ENCODE results near the gene KCNAB3.

KCNAB3 gene

DNA sequence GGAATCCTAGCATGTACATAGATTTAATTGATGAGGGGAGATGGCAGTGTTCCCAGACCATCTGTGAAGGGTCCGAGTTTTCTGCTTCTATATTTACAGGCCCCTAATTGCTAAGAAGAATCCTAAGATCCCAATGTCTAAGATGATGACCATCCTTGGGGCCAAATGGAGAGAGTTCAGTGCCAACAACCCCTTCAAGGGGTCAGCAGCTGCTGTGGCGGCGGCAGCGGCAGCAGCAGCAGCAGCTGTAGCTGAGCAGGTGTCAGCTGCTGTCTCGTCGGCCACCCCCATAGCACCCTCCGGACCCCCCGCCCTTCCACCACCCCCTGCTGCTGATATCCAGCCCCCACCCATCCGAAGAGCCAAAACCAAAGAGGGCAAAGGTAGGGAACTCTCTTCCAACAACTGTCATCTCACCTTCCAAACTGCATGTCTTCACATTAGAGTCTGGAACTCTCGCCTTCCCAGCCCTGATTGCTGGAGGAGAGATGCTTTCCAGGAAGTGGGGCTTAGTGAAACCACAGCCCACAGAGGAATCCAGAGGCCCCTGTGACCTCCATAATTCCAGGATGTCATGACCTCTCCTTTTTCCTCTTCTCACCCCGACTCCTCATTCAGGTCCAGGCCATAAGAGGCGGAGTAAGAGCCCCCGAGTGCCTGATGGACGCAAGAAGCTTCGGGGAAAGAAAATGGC, 36.3 kb downstream of the KCNAB3 start:
- no peak for DNase-seq
- Histone ChIP-seq H3K9me3 (no peaks in the 10 kb centered on the region), H3K4me3 (ENCODE audit: low read depth, low read length) (no peak overlapping the region), H3K4me1 (no peaks in the 10 kb centered on the region; the same call in 1 of the 2 replicates), H3K27me3 (no peaks in the 10 kb centered on the region), H3K36me3 (peaks cover 41% of the 10 kb centered on the region)
- TF ChIP-seq, protein P1, sequence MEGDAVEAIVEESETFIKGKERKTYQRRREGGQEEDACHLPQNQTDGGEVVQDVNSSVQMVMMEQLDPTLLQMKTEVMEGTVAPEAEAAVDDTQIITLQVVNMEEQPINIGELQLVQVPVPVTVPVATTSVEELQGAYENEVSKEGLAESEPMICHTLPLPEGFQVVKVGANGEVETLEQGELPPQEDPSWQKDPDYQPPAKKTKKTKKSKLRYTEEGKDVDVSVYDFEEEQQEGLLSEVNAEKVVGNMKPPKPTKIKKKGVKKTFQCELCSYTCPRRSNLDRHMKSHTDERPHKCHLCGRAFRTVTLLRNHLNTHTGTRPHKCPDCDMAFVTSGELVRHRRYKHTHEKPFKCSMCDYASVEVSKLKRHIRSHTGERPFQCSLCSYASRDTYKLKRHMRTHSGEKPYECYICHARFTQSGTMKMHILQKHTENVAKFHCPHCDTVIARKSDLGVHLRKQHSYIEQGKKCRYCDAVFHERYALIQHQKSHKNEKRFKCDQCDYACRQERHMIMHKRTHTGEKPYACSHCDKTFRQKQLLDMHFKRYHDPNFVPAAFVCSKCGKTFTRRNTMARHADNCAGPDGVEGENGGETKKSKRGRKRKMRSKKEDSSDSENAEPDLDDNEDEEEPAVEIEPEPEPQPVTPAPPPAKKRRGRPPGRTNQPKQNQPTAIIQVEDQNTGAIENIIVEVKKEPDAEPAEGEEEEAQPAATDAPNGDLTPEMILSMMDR (IDR thresholded peaks at IDR 0.05; ENCODE audit: low read depth, low read length): no peak

DNA sequence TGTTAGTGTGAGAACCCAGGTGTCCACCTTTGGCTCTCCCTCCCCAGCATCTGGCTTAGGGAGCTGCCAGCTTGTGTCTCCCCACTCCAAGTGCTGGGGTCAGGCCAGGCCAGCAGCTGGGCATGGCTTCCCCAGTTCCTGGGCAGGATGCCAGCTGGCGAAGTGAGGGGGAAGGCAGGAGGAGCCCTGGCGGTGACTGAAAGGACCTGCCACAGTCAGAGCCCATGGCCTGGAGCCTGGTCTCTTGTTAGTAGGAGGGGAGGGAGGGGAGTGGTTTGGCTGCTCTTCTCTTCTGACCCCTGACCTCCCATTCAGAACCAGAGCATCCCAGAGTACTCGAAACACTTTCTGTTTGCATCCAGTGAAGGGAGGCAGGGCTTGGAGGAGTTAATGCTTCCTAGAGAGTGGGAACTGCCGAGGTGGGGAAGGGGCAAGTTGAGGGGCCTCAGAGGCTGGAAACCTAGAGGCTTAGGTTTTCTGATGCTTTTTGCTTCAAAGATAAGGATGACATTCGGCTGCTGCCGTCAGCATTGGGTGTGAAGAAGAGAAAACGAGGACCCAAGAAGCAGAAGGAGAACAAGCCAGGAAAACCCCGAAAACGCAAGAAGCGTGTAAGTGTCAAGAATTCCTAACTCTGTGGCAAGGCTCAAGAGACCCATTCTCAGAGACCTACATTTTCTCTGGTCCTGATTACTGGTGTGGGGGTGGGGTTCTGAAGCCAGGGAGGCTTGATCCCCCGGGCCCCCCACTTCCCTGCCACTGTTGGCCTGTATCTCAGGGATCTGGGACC, 40.3 kb downstream of the KCNAB3 start:
- DNase-seq: peak; percentile 95
- peaks cover 16% of the 10 kb centered on the region for H3K36me3 ChIP-seq
- TF ChIP-seq, protein P1 (IDR thresholded peaks at IDR 0.05; ENCODE audit: low read depth, low read length): peak; percentile 42
- H3K9me3 ChIP-seq: no peaks in the 10 kb centered on the region
- no peaks in the 10 kb centered on the region; the same call in 1 of the 2 replicates for H3K4me1 ChIP-seq
- peak overlapping the region; percentile 55 for H3K4me3 ChIP-seq (ENCODE audit: low read depth, low read length)
- H3K27me3 ChIP-seq: no peaks in the 10 kb centered on the region

GRCh38 chr17:7888184-7888920, 41.3 kb downstream of the KCNAB3 start, which contains the start of gene CHD3:
Gene CHD3 (plus strand): TSS chr17:7888789. CDS start chr17:7889001, 212 bp downstream.
- peak; percentile 19 for DNase-seq
- Histone ChIP-seq H3K9me3 (no peaks in the 10 kb centered on the region), H3K27me3 (no peaks in the 10 kb centered on the region), H3K36me3 (peaks cover 10% of the 10 kb centered on the region), H3K4me1 (no peaks in the 10 kb centered on the region; the same call in 1 of the 2 replicates), H3K4me3 (ENCODE audit: low read depth, low read length) (peak within 1 kb of the TSS; percentile 55)
- TF ChIP-seq, protein P1 (IDR thresholded peaks at IDR 0.05; ENCODE audit: low read depth, low read length): no peak

DNA sequence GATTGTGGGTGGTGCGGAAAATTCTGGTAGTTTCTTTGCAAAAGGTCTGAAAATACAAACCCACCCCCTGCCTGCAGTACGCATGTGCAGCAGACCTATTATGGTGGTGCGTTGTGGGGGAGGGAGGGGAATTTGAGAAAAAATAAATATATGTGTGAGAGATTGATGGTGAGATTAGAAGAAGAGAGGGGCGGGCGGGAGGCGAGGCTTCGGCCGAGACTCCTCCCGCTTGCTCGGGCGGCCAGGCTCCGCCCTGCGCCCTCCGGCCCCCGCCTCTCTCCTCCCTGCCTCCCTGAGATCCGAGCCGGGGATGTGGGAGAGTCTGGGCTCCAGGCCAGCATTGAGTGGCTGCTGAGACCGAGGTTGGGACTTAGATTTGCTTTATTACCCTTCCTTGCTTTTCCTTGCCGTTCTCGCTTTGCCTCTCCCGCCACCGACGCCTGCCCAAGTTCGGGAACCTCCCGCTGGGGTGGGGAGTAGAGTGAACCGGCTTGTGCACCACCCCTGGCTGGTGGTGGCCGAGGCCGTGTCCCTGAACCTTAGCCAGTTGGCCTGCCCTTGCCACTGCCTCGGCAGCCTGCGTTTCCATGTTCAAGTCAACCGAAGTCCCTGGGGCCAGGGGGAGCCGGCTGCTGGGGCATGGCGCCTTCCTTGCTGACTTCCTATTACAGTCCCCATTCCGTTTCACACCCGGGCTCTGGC, 42.0 kb downstream of the KCNAB3 start:
- no peaks in the 10 kb centered on the region for H3K9me3 ChIP-seq
- H3K27me3 ChIP-seq: no peaks in the 10 kb centered on the region
- no peaks in the 10 kb centered on the region; the same call in 1 of the 2 replicates for H3K4me1 ChIP-seq
- H3K36me3 ChIP-seq: peaks cover 10% of the 10 kb centered on the region
- TF ChIP-seq, protein P1 (IDR thresholded peaks at IDR 0.05; ENCODE audit: low read depth, low read length): no peak
- peak overlapping the region; percentile 69 for H3K4me3 ChIP-seq (ENCODE audit: low read depth, low read length)
- DNase-seq: peak; percentile 88

GRCh38 chr17:7887038-7887481, 42.6 kb downstream of the KCNAB3 start:
- H3K9me3 ChIP-seq: no peaks in the 10 kb centered on the region
- TF ChIP-seq, protein P1 (IDR thresholded peaks at IDR 0.05; ENCODE audit: low read depth, low read length): no peak

More at GRCh38 chr17:7887038-7887481, 42.6 kb downstream of the KCNAB3 start:
- no peak for DNase-seq
- H3K4me3 ChIP-seq (ENCODE audit: low read depth, low read length): peak overlapping the region; percentile 69
- H3K36me3 ChIP-seq: peaks cover 10% of the 10 kb centered on the region
- no peaks in the 10 kb centered on the region for H3K27me3 ChIP-seq
- H3K4me1 ChIP-seq: peaks cover 2% of the 10 kb centered on the region
